Lower lobe of right lung (tissue), 2 donors: ENCODE results near the gene SBF2. TPM values are rescaled to one million over a fixed set of nuclear protein-coding genes. Genes with fewer than 3 reads are reported as not detected.

ENCODE experiments used
- ATAC-seq, 2 donors: fragments of 200-7000 bp; cut with Tn5 transposase; one replicate each; pipeline ENCODE4 v1.9.1; 2020 to 2022; ENCODE audit warnings: mild to moderate bottlenecking in 2 of 2, moderate library complexity in 2 of 2
- DNase-seq: peaks from one replicate; pipeline ENCODE4 v3.0.0-alpha.2; 2020
- H3K27ac ChIP-seq: fragments of 200-600 bp; one replicate; pipeline ENCODE4 v1.8.0; 2022
- H3K27me3 ChIP-seq: fragments of 200-600 bp; one replicate; pipeline ENCODE4 v1.8.0; 2022; ENCODE audit warnings: low read depth
- H3K36me3 ChIP-seq: fragments of 200-600 bp; one replicate; pipeline ENCODE4 v1.8.0; 2022; ENCODE audit warnings: mild to moderate bottlenecking
- H3K4me1 ChIP-seq: fragments of 200-600 bp; one replicate; pipeline ENCODE4 v1.8.0; 2022
- H3K4me3 ChIP-seq: fragments of 200-600 bp; one replicate; pipeline ENCODE4 v1.8.0; 2022; ENCODE audit warnings: mild to moderate bottlenecking
- H3K9me3 ChIP-seq: fragments of 200-600 bp; one replicate; pipeline ENCODE4 v1.8.0; 2022
- CTCF ChIP-seq: fragments of 200-600 bp; IDR thresholded peaks from one replicate; pipeline ENCODE4 v1.8.0; 2022; ENCODE audit warnings: antibody characterized with exemption, mild to moderate bottlenecking
- intact Hi-C: fragments of 100-400 bp; cut with DNase I; formaldehyde crosslinking; loops from one replicate; pipeline ENCODE4 v1.11.0; 2022
- total RNA-seq: library from RNA; stranded (reverse); fragmentation: NEBNext Ultra II Directional; extraction: Animal tissue kit (Norgen Biotek cat#: 25700); gene quantifications from one replicate; pipeline ENCODE4 v1.2.1, GENCODE V29; 2021
- donor health status: DM: no; HTN: yes; CAD: no; lungs with severe emphysema.

SBF2 gene
- total RNA-seq, 1 donor from 2014 or later, result 41.3 TPM

GRCh38 chr11:9735236-9735635 lies 558.8 kb downstream of the SBF2 start:
- intact Hi-C loops, result no loop called here

GRCh38 chr11:9733212-9733611 lies 560.8 kb downstream of the SBF2 start:
- no peak for DNase-seq
- Histone ChIP-seq H3K36me3 (peaks cover 67% of the 10 kb centered on the region), H3K4me1 (peaks cover 5% of the 10 kb centered on the region), H3K27me3 (no peaks in the 10 kb centered on the region), H3K4me3 (no peak overlapping the region), H3K9me3 (no peaks in the 10 kb centered on the region), H3K27ac (no peak overlapping the region)
- ATAC-seq, result no peak
- intact Hi-C loops, result no loop called here
- TF ChIP-seq CTCF, result no peak

More at GRCh38 chr11:9735236-9735635, 558.8 kb downstream of the SBF2 start:
- TF ChIP-seq CTCF, result no peak
- Histone ChIP-seq H3K27ac (no peak overlapping the region), H3K36me3 (peaks cover 68% of the 10 kb centered on the region), H3K27me3 (no peaks in the 10 kb centered on the region), H3K4me3 (no peak overlapping the region), H3K4me1 (peaks cover 21% of the 10 kb centered on the region), H3K9me3 (no peaks in the 10 kb centered on the region)
- ATAC-seq, result no peak
- no peak for DNase-seq

- H3K36me3 ChIP-seq, result peaks cover 70% of the 10 kb centered on the region
- intact Hi-C loops, result no loop called here
Observed at GRCh38 chr11:9732453-9732852, 561.6 kb downstream of the SBF2 start.

GRCh38 chr11:9731256-9731655 lies 562.8 kb downstream of the SBF2 start:
- H3K4me1 ChIP-seq, result no peaks in the 10 kb centered on the region
- no peak for TF ChIP-seq CTCF
- intact Hi-C loops, result no loop called here
- H3K9me3 ChIP-seq, result no peaks in the 10 kb centered on the region
- peaks cover 65% of the 10 kb centered on the region for H3K36me3 ChIP-seq
- no peaks in the 10 kb centered on the region for H3K27me3 ChIP-seq
- H3K27ac ChIP-seq, result no peak overlapping the region
- H3K4me3 ChIP-seq, result no peak overlapping the region
- ATAC-seq (no peak), DNase-seq (no peak)

More at GRCh38 chr11:9732453-9732852, 561.6 kb downstream of the SBF2 start:
- H3K4me3 ChIP-seq, result no peak overlapping the region
- H3K4me1 ChIP-seq, result no peaks in the 10 kb centered on the region
- no peak for ATAC-seq
- no peaks in the 10 kb centered on the region for H3K9me3 ChIP-seq
- no peak for TF ChIP-seq CTCF
- DNase-seq, result no peak
- no peaks in the 10 kb centered on the region for H3K27me3 ChIP-seq
- H3K27ac ChIP-seq, result no peak overlapping the region

Other genes with a start within 250 kb of the SBF2 start
- gene ADM, start 10.9 kb upstream of the SBF2 start, total RNA-seq, result 19.5 TPM
- gene AMPD3, start 161.0 kb upstream of the SBF2 start, total RNA-seq, result 9.8 TPM
- 55.2 TPM for gene RNF141, start 247.0 kb upstream of the SBF2 start, total RNA-seq